Activated CD4-positive, alpha-beta T cell treated with anti-CD3 and anti-CD28 coated beads for 4 hours (primary cell): ENCODE measurements around the gene STPG2.

Experiments
- DNase-seq, 2 donors: peaks; one replicate each; pipeline ENCODE4 v3.0.0-alpha.2; 2020

Gene STPG2

GRCh38 chr4:98092833-98093439 is 50.3 kb downstream of the STPG2 start:
- DNase-seq = no peak

GRCh38 chr4:98081936-98082335 is 61.3 kb downstream of the STPG2 start:
- no peak for DNase-seq

- no peak for DNase-seq
Measured at GRCh38 chr4:98068495-98068894, 74.8 kb downstream of the STPG2 start.

GRCh38 chr4:98055800-98056501 is 87.3 kb downstream of the STPG2 start:
- no peak for DNase-seq

GRCh38 chr4:98046665-98047064 is 96.6 kb downstream of the STPG2 start:
- no peak for DNase-seq

- no peak for DNase-seq
Measured at GRCh38 chr4:98030059-98030458, 113.2 kb downstream of the STPG2 start.

- no peak for DNase-seq
Measured at GRCh38 chr4:98027827-98028226, 115.4 kb downstream of the STPG2 start.

- DNase-seq = no peak
Measured at GRCh38 chr4:98026362-98026761, 116.9 kb downstream of the STPG2 start.

GRCh38 chr4:98006814-98007412 is 136.4 kb downstream of the STPG2 start:
- no peak for DNase-seq

- no peak for DNase-seq
Measured at GRCh38 chr4:98006060-98006459, 137.2 kb downstream of the STPG2 start.

- DNase-seq = no peak
Measured at GRCh38 chr4:98000940-98001339, 142.3 kb downstream of the STPG2 start.

GRCh38 chr4:97998203-97998602 is 145.1 kb downstream of the STPG2 start:
- no peak for DNase-seq

- DNase-seq = no peak
Measured at GRCh38 chr4:97994765-97995465, 148.4 kb downstream of the STPG2 start.

GRCh38 chr4:97990409-97990808 is 152.9 kb downstream of the STPG2 start:
- DNase-seq = no peak

- DNase-seq = no peak
Measured at GRCh38 chr4:97987019-97987648, 156.1 kb downstream of the STPG2 start.

- DNase-seq = no peak
Measured at GRCh38 chr4:97984545-97985131, 158.6 kb downstream of the STPG2 start.

GRCh38 chr4:97978791-97979488 is 164.3 kb downstream of the STPG2 start:
- no peak for DNase-seq

GRCh38 chr4:97953171-97953941 is 189.9 kb downstream of the STPG2 start:
- DNase-seq = no peak

GRCh38 chr4:97952763-97953162 is 190.5 kb downstream of the STPG2 start:
- no peak for DNase-seq

GRCh38 chr4:97950836-97951235 is 192.4 kb downstream of the STPG2 start:
- DNase-seq = no peak

GRCh38 chr4:97942951-97943350 is 200.3 kb downstream of the STPG2 start:
- DNase-seq = no peak
